Kidney (tissue), 14 donors: ENCODE measurements around the gene TAF3. TPM values are rescaled to one million over a fixed set of nuclear protein-coding genes. Genes with fewer than 3 reads are reported as not detected.

Source experiments
- DNase-seq, 5 donors: peaks; one replicate each; pipeline ENCODE4 v3.0.0-alpha.2; 2013 to 2020
- FAIRE-seq: peaks from 2 replicates; lab custom pipeline; 2012; peaks lifted over from hg19 to GRCh38; lab: Jason Lieb, UNC
- H3K27ac ChIP-seq, 2 donors: one replicate each; pipeline ENCODE4 v1.7.0; 2013; ENCODE audit warnings: low read depth in 2 of 2, low read length in 2 of 2, inconsistent platforms in 1 of 2
- H3K27me3 ChIP-seq: one replicate; pipeline ENCODE4 v1.7.1; 2013; ENCODE audit warnings: low read length, inconsistent platforms; ENCODE audit not compliant: control insufficient read depth, insufficient read depth
- H3K36me3 ChIP-seq, 3 donors: one replicate each; pipeline versions ENCODE4 v1.7.0 to v1.7.1; 2013; ENCODE audit warnings: low read length in 3 of 3, control low read depth in 1 of 3, inconsistent platforms in 1 of 3; ENCODE audit not compliant: insufficient read depth in 3 of 3, control insufficient read depth in 2 of 3
- H3K4me1 ChIP-seq, 3 donors: one replicate each; pipeline versions ENCODE4 v1.7.0 to v1.7.1; 2013; ENCODE audit warnings: low read length in 3 of 3, inconsistent platforms in 1 of 3, low read depth in 1 of 3; ENCODE audit not compliant: control insufficient read depth in 2 of 3, insufficient read depth in 2 of 3
- H3K4me3 ChIP-seq, 3 donors: one replicate each; pipeline versions ENCODE4 v1.7.0 to v1.8.1; 2013; ENCODE audit warnings: low read length in 3 of 3, control low read depth in 1 of 3, inconsistent platforms in 1 of 3
- H3K9ac ChIP-seq, 3 donors: one replicate each; pipeline versions ENCODE4 v1.7.0 to v1.7.1; 2013; ENCODE audit warnings: low read length in 3 of 3, control low read depth in 1 of 3, inconsistent platforms in 1 of 3
- H3K9me3 ChIP-seq, 3 donors: one replicate each; pipeline versions ENCODE4 v1.7.0 to v1.7.1; 2013; ENCODE audit warnings: low read length in 3 of 3, control low read depth in 1 of 3, inconsistent platforms in 1 of 3; ENCODE audit not compliant: control insufficient read depth in 2 of 3, insufficient read depth in 1 of 3
- intact Hi-C: fragments of 100-400 bp; cut with DNase I; formaldehyde crosslinking; loops from one replicate; pipeline ENCODE4 v1.11.1; 2022
- polyA plus RNA-seq: library from polyadenylated mRNA; stranded (reverse); fragments of 350-450 nt; fragmentation: Illumina TruSeq; extraction: RNeasy Lipid Tissue Mini Kit (QIAGEN cat#74804); gene quantifications from one replicate; pipeline ENCODE4 v1.2.3, GENCODE V29; 2014; ENCODE audit warnings: low read depth, low replicate concordance; ENCODE audit not compliant: insufficient read depth
- total RNA-seq: library from RNA; stranded (reverse); fragmentation: NEBNext Ultra II Directional; extraction: Animal tissue kit (Norgen Biotek cat#: 25700); gene quantifications from one replicate; pipeline ENCODE4 v1.2.1, GENCODE V29; 2021
- TF ChIP-seq, protein P1 (sequence below): IDR thresholded peaks from 3 replicates; pipeline ENCODE4 v1.5.1; 2012; ENCODE audit warnings: mild to moderate bottlenecking, moderate library complexity, borderline replicate concordance; ENCODE audit not compliant: insufficient read depth; ENCODE audit errors: extremely low read depth
- donor health status: control.
- donor health status: control.
- donor health status: control.
- donor health status: control.
- donor health status: control.
- donor health status: DM: yes; HTN: yes; CAD: no.
- donor health status: Normal renal cell carcinoma (clear cell type).

Gene TAF3
- total and polyA plus RNA-seq, 2 donors from 2014 or later, result 4.0 to 8.7 TPM

DNA sequence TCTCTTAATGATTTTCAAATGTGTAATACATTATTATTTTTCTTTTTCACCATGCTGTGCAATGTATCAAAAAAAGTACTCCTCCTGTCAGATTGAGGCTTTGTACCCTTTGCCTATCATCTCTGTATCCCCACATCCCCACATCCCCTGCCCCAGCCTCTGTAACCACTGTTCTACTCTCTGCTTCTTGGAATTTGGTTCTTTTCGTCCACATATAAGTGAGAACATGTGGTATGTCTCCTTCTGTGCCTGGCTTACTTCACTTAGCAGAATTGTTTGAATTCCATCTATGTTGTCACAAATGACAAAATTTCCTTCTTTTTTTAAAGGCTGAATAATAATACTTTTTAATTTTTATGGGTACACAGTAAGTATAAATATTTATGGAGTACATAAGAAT is 13.8 kb downstream of the TAF3 start:
- Histone ChIP-seq H3K4me3 (no peak overlapping the region), H3K4me1 (no peaks in the 10 kb centered on the region), H3K9me3 (no peaks in the 10 kb centered on the region), H3K27me3 (no peaks in the 10 kb centered on the region), H3K9ac (no peak overlapping the region), H3K36me3 (peaks cover 0 to 3% (median 0%) of the 10 kb centered on the region in 3 donors), H3K27ac (no peak overlapping the region)
- FAIRE-seq, result no peak
- TF ChIP-seq, protein P1, sequence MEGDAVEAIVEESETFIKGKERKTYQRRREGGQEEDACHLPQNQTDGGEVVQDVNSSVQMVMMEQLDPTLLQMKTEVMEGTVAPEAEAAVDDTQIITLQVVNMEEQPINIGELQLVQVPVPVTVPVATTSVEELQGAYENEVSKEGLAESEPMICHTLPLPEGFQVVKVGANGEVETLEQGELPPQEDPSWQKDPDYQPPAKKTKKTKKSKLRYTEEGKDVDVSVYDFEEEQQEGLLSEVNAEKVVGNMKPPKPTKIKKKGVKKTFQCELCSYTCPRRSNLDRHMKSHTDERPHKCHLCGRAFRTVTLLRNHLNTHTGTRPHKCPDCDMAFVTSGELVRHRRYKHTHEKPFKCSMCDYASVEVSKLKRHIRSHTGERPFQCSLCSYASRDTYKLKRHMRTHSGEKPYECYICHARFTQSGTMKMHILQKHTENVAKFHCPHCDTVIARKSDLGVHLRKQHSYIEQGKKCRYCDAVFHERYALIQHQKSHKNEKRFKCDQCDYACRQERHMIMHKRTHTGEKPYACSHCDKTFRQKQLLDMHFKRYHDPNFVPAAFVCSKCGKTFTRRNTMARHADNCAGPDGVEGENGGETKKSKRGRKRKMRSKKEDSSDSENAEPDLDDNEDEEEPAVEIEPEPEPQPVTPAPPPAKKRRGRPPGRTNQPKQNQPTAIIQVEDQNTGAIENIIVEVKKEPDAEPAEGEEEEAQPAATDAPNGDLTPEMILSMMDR, result no peak
- intact Hi-C loops, result no loop called here
- DNase-seq, result no peak

DNA sequence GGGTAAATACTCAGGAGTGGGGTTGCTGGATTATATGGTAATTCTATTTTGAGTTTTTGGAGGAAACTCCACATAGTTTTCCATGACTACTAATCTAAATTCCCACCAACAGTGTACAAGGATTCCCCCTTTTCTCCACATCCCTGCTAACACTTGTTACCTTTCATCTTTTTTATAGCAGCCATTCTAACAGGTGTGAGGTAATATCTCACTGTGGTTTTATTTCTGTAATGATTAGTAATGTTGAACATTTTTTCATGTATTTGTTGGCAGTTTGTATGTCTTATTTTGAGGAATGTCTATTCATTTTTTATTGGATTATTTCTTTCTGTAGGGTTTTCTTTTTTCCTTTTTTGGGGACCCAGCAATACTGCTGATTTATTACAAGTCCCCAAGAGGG is 14.9 kb downstream of the TAF3 start:
- no peaks in the 10 kb centered on the region for H3K9me3 ChIP-seq
- H3K9ac ChIP-seq, result no peak overlapping the region
- TF ChIP-seq, protein P1, result no peak
- H3K36me3 ChIP-seq, result no peaks in the 10 kb centered on the region
- H3K4me3 ChIP-seq, result no peak overlapping the region
- no peak overlapping the region for H3K27ac ChIP-seq
- intact Hi-C loops, result no loop called here
- H3K27me3 ChIP-seq, result no peaks in the 10 kb centered on the region
- FAIRE-seq (no peak), DNase-seq (no peak)
- H3K4me1 ChIP-seq, result no peaks in the 10 kb centered on the region

DNA sequence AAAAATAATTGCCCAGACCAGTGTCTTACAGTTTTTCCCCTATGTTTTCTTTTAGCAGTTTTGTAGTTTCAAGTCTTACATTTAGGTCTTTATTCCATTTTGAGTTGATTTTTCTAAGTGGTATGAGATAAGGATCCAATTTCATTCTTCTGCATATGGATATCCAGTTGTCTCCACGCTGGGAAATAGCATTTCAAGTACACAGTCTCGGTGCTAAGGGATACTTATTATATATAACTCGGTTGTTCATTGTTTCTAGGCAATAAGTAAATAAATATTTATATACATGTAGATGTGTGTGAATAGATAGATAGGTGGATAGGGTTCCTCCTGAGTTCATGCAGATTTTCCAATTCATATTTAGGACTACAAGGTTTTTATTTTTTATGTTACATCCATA is 16.0 kb downstream of the TAF3 start:
- no peak overlapping the region for H3K9ac ChIP-seq
- no peaks in the 10 kb centered on the region for H3K9me3 ChIP-seq
- H3K27ac ChIP-seq, result no peak overlapping the region
- H3K4me1 ChIP-seq, result no peaks in the 10 kb centered on the region
- no peak for FAIRE-seq
- intact Hi-C loops, result no loop called here
- DNase-seq, result no peak
- H3K36me3 ChIP-seq, result no peaks in the 10 kb centered on the region
- no peak overlapping the region for H3K4me3 ChIP-seq
- TF ChIP-seq, protein P1, result no peak
- H3K27me3 ChIP-seq, result no peaks in the 10 kb centered on the region

DNA sequence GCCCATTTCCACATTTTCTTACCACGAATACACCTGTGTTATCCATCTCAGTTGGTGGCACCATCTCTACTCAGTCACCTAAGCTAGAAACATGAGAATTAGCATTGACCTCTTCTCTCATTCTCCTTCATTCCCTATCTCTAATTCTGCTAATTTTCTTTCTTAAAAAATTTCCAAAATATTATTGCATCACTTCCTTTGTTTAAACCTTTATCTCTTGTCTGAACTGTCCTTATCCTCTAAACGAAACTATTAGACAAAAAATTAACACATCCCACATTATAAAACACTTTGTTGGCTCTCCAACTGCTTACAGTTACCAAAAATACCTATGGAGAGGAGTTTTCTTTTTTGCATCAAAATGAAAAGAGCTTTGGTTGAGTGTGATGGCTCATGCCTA is 18.3 kb downstream of the TAF3 start:
- H3K27me3 ChIP-seq, result no peaks in the 10 kb centered on the region
- H3K9ac ChIP-seq, result no peak overlapping the region
- no peak for FAIRE-seq
- H3K4me1 ChIP-seq, result no peaks in the 10 kb centered on the region
- no peaks in the 10 kb centered on the region for H3K36me3 ChIP-seq
- H3K27ac ChIP-seq, result no peak overlapping the region
- H3K4me3 ChIP-seq, result no peak overlapping the region
- intact Hi-C loops, result no loop called here
- DNase-seq, result no peak
- TF ChIP-seq, protein P1, result no peak
- H3K9me3 ChIP-seq, result no peaks in the 10 kb centered on the region
